HCT116 (cell line): ENCODE results near the gene BBS12. TPM values are rescaled to one million over a fixed set of nuclear protein-coding genes. Genes with fewer than 3 reads are reported as not detected.

ENCODE experiments used
- ATAC-seq: fragments of 200-7000 bp; cut with Tn5 transposase; 2 replicates; pipeline ENCODE4 v1.9.1; 2020; ENCODE audit warnings: mild to moderate bottlenecking, moderate library complexity
- BruUV-seq: library from RNA; stranded (reverse); fragments of 400-500 nt; replicated peaks from 2 replicates; lab custom pipeline; 2021; lab: Mats Ljungman, UMichigan
- CTCF ChIA-PET: fragments of 300-600 bp; sonication (Branson Sonifier 250); formaldehyde crosslinking; loops from one replicate; lab custom pipeline; 2021; ENCODE audit warnings: antibody characterized with exemption; lab: Charles Lee
- POLR2A ChIA-PET: fragments of 300-600, 350-600 bp; sonication (Branson Sonifier 250); formaldehyde crosslinking; loops from one replicate; lab custom pipeline; 2021; ENCODE audit warnings: antibody characterized with exemption; lab: Charles Lee
- RAD21 ChIA-PET, 2 experiments: fragments of 300-600 bp; sonication (Branson Sonifier 250); formaldehyde crosslinking; loops; one replicate each; lab custom pipeline; 2023; ENCODE audit warnings: low total read pairs in 2 of 2; ENCODE audit not compliant: uncharacterized antibody in 2 of 2, unreplicated experiment in 2 of 2, low non-redundant PET in 1 of 2; lab: Charles Lee
- DNase-seq: peaks from one replicate; pipeline ENCODE4 v3.0.0-alpha.2; 2010; ENCODE audit warnings: low read depth, low spot score
- H2AFZ ChIP-seq: fragments of 200-600 bp; shearing (Covaris generic), sonication (generic); 2 replicates; pipeline ENCODE4 v1.6.1; 2017; ENCODE audit warnings: low read depth, mixed run types, mixed read lengths, antibody characterized with exemption, low read length; ENCODE audit not compliant: poor library complexity, severe bottlenecking
- H3K27ac ChIP-seq: 2 replicates; pipeline ENCODE4 v1.5.1; 2012; ENCODE audit warnings: low read depth, low read length
- H3K27me3 ChIP-seq: fragments of 200-600 bp; sonication (generic); 2 replicates; pipeline ENCODE4 v1.6.1; 2016; ENCODE audit warnings: mixed run types, low read length, mixed read lengths; ENCODE audit not compliant: insufficient read depth
- H3K36me3 ChIP-seq, 2 experiments: fragments of 200-500 bp in 1 of 2; fragments of 200-600 bp in 1 of 2; sonication (Bioruptor generic) in 1 of 2; sonication (generic) in 1 of 2; 2 replicates each; pipeline versions ENCODE4 v1.5.1 to v1.6.1; 2014 to 2016; ENCODE audit warnings: low read length in 2 of 2, inconsistent platforms in 1 of 2, mixed read lengths in 1 of 2, mixed run types in 1 of 2; ENCODE audit not compliant: insufficient read depth in 2 of 2, control insufficient read depth in 1 of 2
- H3K4me1 ChIP-seq, 2 experiments: fragments of 200-600 bp in 1 of 2; sonication (generic) in 1 of 2; 2 replicates each; pipeline versions ENCODE4 v1.5.1 to v1.6.1; 2012 to 2017; ENCODE audit warnings: low read length in 2 of 2, inconsistent platforms in 1 of 2, mild to moderate bottlenecking in 1 of 2, mixed read lengths in 1 of 2, mixed run types in 1 of 2, moderate library complexity in 1 of 2; ENCODE audit not compliant: insufficient read depth in 2 of 2, control insufficient read depth in 1 of 2
- H3K4me2 ChIP-seq: fragments of 200-600 bp; sonication (generic); 2 replicates; pipeline ENCODE4 v1.6.1; 2017; ENCODE audit warnings: mixed run types, low read length, mixed read lengths
- H3K4me3 ChIP-seq, 2 experiments: fragments of 200-600 bp in 1 of 2; sonication (generic) in 1 of 2; replicated peaks in 1 of 2; 2 replicates each; pipeline ENCODE4 v1.5.1; 2011 to 2016; ENCODE audit warnings: low read length in 2 of 2, control low read depth in 1 of 2, low read depth in 1 of 2, mild to moderate bottlenecking in 1 of 2, mixed read lengths in 1 of 2, mixed run types in 1 of 2
- H3K79me2 ChIP-seq: fragments of 200-600 bp; sonication (generic); 2 replicates; pipeline ENCODE4 v1.6.1; 2017; ENCODE audit warnings: mild to moderate bottlenecking, mixed run types, low read length, moderate library complexity, mixed read lengths; ENCODE audit not compliant: insufficient read depth
- H3K9ac ChIP-seq: fragments of 200-600 bp; sonication (generic); 2 replicates; pipeline ENCODE4 v1.6.1; 2016; ENCODE audit warnings: low read length, mixed read lengths
- H3K9me2 ChIP-seq: fragments of 200-600 bp; sonication (generic), shearing (Covaris generic); 2 replicates; pipeline ENCODE4 v1.6.1; 2017; ENCODE audit warnings: mixed run types, mild to moderate bottlenecking, moderate library complexity; ENCODE audit not compliant: insufficient read depth
- H3K9me3 ChIP-seq, 2 experiments: fragments of 200-500 bp in 1 of 2; fragments of 200-600 bp in 1 of 2; sonication (Bioruptor generic) in 1 of 2; sonication (generic) in 1 of 2; 2 replicates each; pipeline ENCODE4 v1.6.1; 2014 to 2017; ENCODE audit warnings: low read length in 2 of 2, mixed read lengths in 2 of 2, inconsistent platforms in 1 of 2, low read depth in 1 of 2, mild to moderate bottlenecking in 1 of 2, mixed run types in 1 of 2, moderate library complexity in 1 of 2; ENCODE audit not compliant: control insufficient read depth in 1 of 2, insufficient read depth in 1 of 2
- H4K20me1 ChIP-seq: fragments of 200-600 bp; sonication (generic), shearing (Covaris generic); 2 replicates; pipeline ENCODE4 v1.6.1; 2017; ENCODE audit warnings: mixed run types, mild to moderate bottlenecking, moderate library complexity; ENCODE audit not compliant: insufficient read depth
- ATF3 ChIP-seq: IDR thresholded peaks from 2 replicates; pipeline ENCODE4 v1.6.1; 2012
- CEBPB ChIP-seq: IDR thresholded peaks from 2 replicates; pipeline ENCODE4 v1.6.1; 2012; ENCODE audit warnings: low read depth
- CTCF ChIP-seq, 3 experiments: fragments of 200-600 bp in 1 of 3; sonication (generic) in 1 of 3; IDR thresholded peaks in 2 of 3; conservative IDR thresholded peaks in 1 of 3; 2 replicates each; pipeline ENCODE4 v1.5.1; 2012 to 2017; ENCODE audit warnings: low read depth in 2 of 3, low read length in 2 of 3, antibody characterized with exemption in 1 of 3, borderline replicate concordance in 1 of 3, control low read depth in 1 of 3, mild to moderate bottlenecking in 1 of 3, mixed read lengths in 1 of 3, mixed run types in 1 of 3, moderate library complexity in 1 of 3; ENCODE audit not compliant: insufficient read depth in 1 of 3
- EGR1 ChIP-seq: IDR thresholded peaks from 2 replicates; pipeline ENCODE4 v1.6.1; 2012; ENCODE audit warnings: low read depth
- ELF1 ChIP-seq: IDR thresholded peaks from 2 replicates; pipeline ENCODE4 v1.6.1; 2012; ENCODE audit warnings: low read depth, borderline replicate concordance
- EZH2 ChIP-seq: fragments of 200-600 bp; sonication (generic); IDR thresholded peaks from 2 replicates; pipeline ENCODE4 v1.6.1; 2017; ENCODE audit warnings: antibody characterized with exemption, mixed run types
- EZH2phosphoT487 ChIP-seq: fragments of 200-600 bp; IDR thresholded peaks from 2 replicates; pipeline ENCODE4 v1.6.1; 2018; ENCODE audit warnings: antibody characterized with exemption, borderline replicate concordance
- MAX ChIP-seq: IDR thresholded peaks from 2 replicates; pipeline ENCODE4 v1.6.1; 2012
- POLR2A ChIP-seq: IDR thresholded peaks from 2 replicates; pipeline ENCODE4 v1.7.0; 2011; ENCODE audit warnings: borderline replicate concordance; ENCODE audit not compliant: insufficient read depth, insufficient read length; ENCODE audit errors: extremely low read depth
- POLR2AphosphoS5 ChIP-seq: IDR thresholded peaks from 2 replicates; pipeline ENCODE4 v1.6.1; 2011; ENCODE audit warnings: mild to moderate bottlenecking, low read depth, low read length, moderate library complexity
- RAD21 ChIP-seq: IDR thresholded peaks from 2 replicates; pipeline ENCODE4 v1.6.1; 2012; ENCODE audit warnings: low read depth, mild to moderate bottlenecking
- REST ChIP-seq: IDR thresholded peaks from 2 replicates; pipeline ENCODE4 v1.6.1; 2012; ENCODE audit warnings: low read depth
- SIN3A ChIP-seq: IDR thresholded peaks from 2 replicates; pipeline ENCODE4 v1.6.1; 2012; ENCODE audit warnings: low read depth
- SP1 ChIP-seq: IDR thresholded peaks from 2 replicates; pipeline ENCODE4 v1.6.1; 2012; ENCODE audit warnings: low read depth
- SRF ChIP-seq: IDR thresholded peaks from 2 replicates; pipeline ENCODE4 v1.6.1; 2012; ENCODE audit warnings: low read depth
- TCF7L2 ChIP-seq: IDR thresholded peaks from 2 replicates; pipeline ENCODE4 v1.7.0; 2011; ENCODE audit warnings: borderline replicate concordance, inconsistent platforms; ENCODE audit not compliant: insufficient read depth, insufficient read length; ENCODE audit errors: extremely low read depth
- YY1 ChIP-seq: IDR thresholded peaks from 2 replicates; pipeline ENCODE4 v1.6.1; 2011; ENCODE audit warnings: low read length, low read depth, moderate library complexity, mild to moderate bottlenecking; ENCODE audit not compliant: insufficient replicate concordance; ENCODE audit errors: extremely low read depth
- ZBTB33 ChIP-seq: IDR thresholded peaks from 2 replicates; pipeline ENCODE4 v1.6.1; 2011; ENCODE audit warnings: mild to moderate bottlenecking, low read length, moderate library complexity; ENCODE audit not compliant: insufficient replicate concordance; ENCODE audit errors: extremely low read depth
- ZFX ChIP-seq: fragments of 450-650 bp; IDR thresholded peaks from 2 replicates; pipeline ENCODE4 v1.6.1; 2017
- intact Hi-C: fragments of 100-400 bp; cut with micrococcal nuclease; formaldehyde crosslinking; loops from 2 replicates; pipeline ENCODE4 v1.10.0; 2022
- total RNA-seq: library from RNA; stranded (reverse); gene quantifications from one replicate; pipeline ENCODE4 v1.2.1, GENCODE V29; 2021; ENCODE audit not compliant: unreplicated experiment

The BBS12 gene
- total RNA-seq, 1 experiment from 2014 or later, result 2.1 TPM

- ChIA-PET POLR2A (no interaction called here), RAD21 (no interaction called here), CTCF (no interaction called here)
- Histone ChIP-seq H3K9ac (no peak overlapping the region), H3K79me2 (no peaks in the 10 kb centered on the region), H3K36me3 (no peaks in the 10 kb centered on the region), H3K4me3 (no peak overlapping the region), H3K4me2 (no peak overlapping the region), H4K20me1 (no peaks in the 10 kb centered on the region), H3K27ac (no peak overlapping the region), H3K27me3 (no peaks in the 10 kb centered on the region), H3K9me3 (no peaks in the 10 kb centered on the region), H2AFZ (no peak overlapping the region), H3K4me1 (peaks cover 4 to 9% of the 10 kb centered on the region in 2 experiments; a peak in 3 of 4 replicates), H3K9me2 (no peaks in the 10 kb centered on the region)
- no peak for TF ChIP-seq ZFX
- TF ChIP-seq CTCF (IDR thresholded peaks at IDR 0.05 in 2 of 3, conservative IDR thresholded peaks at IDR 0.05 in 1 of 3; ENCODE audit: borderline replicate concordance in 1 of 3, insufficient read depth in 1 of 3, low read depth in 2 of 3, low read length in 2 of 3), result no peak
- TF ChIP-seq RAD21, result no peak
- TF ChIP-seq ZBTB33, result no peak
- TF ChIP-seq MAX, result no peak
- TF ChIP-seq REST, result no peak
- TF ChIP-seq POLR2A, result no peak
- no peak for TF ChIP-seq SIN3A
- no peak for TF ChIP-seq POLR2AphosphoS5
- no peak for TF ChIP-seq EZH2phosphoT487
- TF ChIP-seq EGR1, result no peak
- TF ChIP-seq CEBPB, result no peak
- TF ChIP-seq YY1, result no peak
- TF ChIP-seq SP1, result no peak
- no peak for TF ChIP-seq ATF3
- no peak for TF ChIP-seq ELF1
- no peak for TF ChIP-seq EZH2
- no peak for TF ChIP-seq TCF7L2
- TF ChIP-seq SRF, result no peak
- DNase-seq (no peak), ATAC-seq (no peak)
- intact Hi-C loops, result no loop called here
- no TSS peak for BruUV-seq
These were observed 21.8 kb upstream of the BBS12 start for GRCh38 chr4:122710434-122711308.
